GM23338 (cell line): ENCODE measurements around the gene CASTOR1. TPM values are rescaled to one million over a fixed set of nuclear protein-coding genes. Genes with fewer than 3 reads are reported as not detected.
A peak's percentile ranks its signal among the peaks of the same experiment; 100 is the strongest.

Experiments used
- ATAC-seq: fragments of 200-7000 bp; cut with Tn5 transposase; 3 replicates; pipeline ENCODE4 v1.9.1; 2020
- DNase-seq: peaks from one replicate; pipeline ENCODE4 v3.0.0-alpha.2; 2015; ENCODE audit warnings: low spot score
- H2AFZ ChIP-seq: fragments of 200-600 bp; sonication (generic); 2 replicates; pipeline ENCODE4 v1.8.0; 2016; ENCODE audit warnings: antibody characterized with exemption, mild to moderate bottlenecking, moderate library complexity
- H3F3A ChIP-seq: fragments of 200-600 bp; sonication (generic); replicated peaks from 2 replicates; pipeline ENCODE4 v1.8.0; 2017; ENCODE audit warnings: antibody characterized with exemption, mixed run types, low read depth
- H3K27ac ChIP-seq: fragments of 200-600 bp; sonication (generic); 2 replicates; pipeline ENCODE4 v1.6.1; 2016; ENCODE audit warnings: low read depth
- H3K27me3 ChIP-seq: fragments of 200-600 bp; sonication (generic); 2 replicates; pipeline ENCODE4 v1.8.0; 2016; ENCODE audit warnings: mild to moderate bottlenecking, mixed run types, moderate library complexity; ENCODE audit not compliant: insufficient read depth
- H3K36me3 ChIP-seq: fragments of 200-600 bp; sonication (generic); 2 replicates; pipeline ENCODE4 v1.8.0; 2016; ENCODE audit warnings: mild to moderate bottlenecking; ENCODE audit not compliant: insufficient read depth
- H3K4me1 ChIP-seq: fragments of 200-600 bp; sonication (generic); 2 replicates; pipeline ENCODE4 v1.8.0; 2016; ENCODE audit warnings: mild to moderate bottlenecking, moderate library complexity; ENCODE audit not compliant: insufficient read depth
- H3K4me2 ChIP-seq: fragments of 200-600 bp; sonication (generic); 2 replicates; pipeline ENCODE4 v1.7.1; 2017; ENCODE audit warnings: mixed run types
- H3K4me3 ChIP-seq: fragments of 200-600 bp; sonication (generic); 2 replicates; pipeline ENCODE4 v1.6.1; 2016; ENCODE audit warnings: mixed run types
- H3K79me2 ChIP-seq: fragments of 200-600 bp; sonication (generic); replicated peaks from 2 replicates; pipeline ENCODE4 v1.8.0; 2017; ENCODE audit warnings: mild to moderate bottlenecking; ENCODE audit not compliant: insufficient read depth
- H3K9me2 ChIP-seq: fragments of 200-600 bp; sonication (generic); 2 replicates; pipeline ENCODE4 v1.8.0; 2017; ENCODE audit not compliant: insufficient read depth
- H4K20me1 ChIP-seq: fragments of 200-600 bp; sonication (generic); replicated peaks from 2 replicates; pipeline ENCODE4 v1.8.0; 2017; ENCODE audit warnings: mild to moderate bottlenecking; ENCODE audit not compliant: insufficient read depth
- H3K27ac Mint-ChIP-seq: 2 replicates; pipeline ENCODE4 v1.8.0; 2020; ENCODE audit warnings: inconsistent platforms, mild to moderate bottlenecking, moderate library complexity, mixed read lengths
- H3K27me3 Mint-ChIP-seq: 3 replicates; pipeline ENCODE4 v1.8.0; 2022; ENCODE audit warnings: low read depth, mild to moderate bottlenecking, moderate library complexity, mixed read lengths, inconsistent platforms; ENCODE audit not compliant: insufficient read depth, poor library complexity
- H3K36me3 Mint-ChIP-seq: 3 replicates; pipeline ENCODE4 v1.8.0; 2021; ENCODE audit warnings: low read depth, mild to moderate bottlenecking, inconsistent platforms, moderate library complexity, mixed read lengths
- H3K4me1 Mint-ChIP-seq: 3 replicates; pipeline ENCODE4 v1.8.0; 2020; ENCODE audit warnings: mild to moderate bottlenecking, inconsistent platforms, mixed read lengths
- H3K4me3 Mint-ChIP-seq: 3 replicates; pipeline ENCODE4 v1.8.0; 2021; ENCODE audit warnings: moderate library complexity, mild to moderate bottlenecking, inconsistent platforms, mixed read lengths
- H3K9me3 Mint-ChIP-seq: 3 replicates; pipeline ENCODE4 v1.8.0; 2020; ENCODE audit warnings: moderate library complexity, mild to moderate bottlenecking, inconsistent platforms, mixed read lengths
- CREB1 ChIP-seq: fragments of 250-450 bp; sonication (Bioruptor Pico); IDR thresholded peaks from 2 replicates; pipeline ENCODE4 v1.5.0; 2020; ENCODE audit warnings: low read depth, mild to moderate bottlenecking, moderate library complexity
- CTCF ChIP-seq, 2 experiments: fragments of 200-600 bp in 1 of 2; sonication (generic) in 1 of 2; conservative IDR thresholded peaks; 2 replicates each; pipeline versions ENCODE4 v1.5.1 to v1.6.1; 2016 to 2017; ENCODE audit warnings: antibody characterized with exemption in 2 of 2, low read depth in 2 of 2, mild to moderate bottlenecking in 2 of 2, moderate library complexity in 1 of 2
- ETS1 ChIP-seq: IDR thresholded peaks from 2 replicates; pipeline ENCODE4 v1.6.1; 2016; ENCODE audit warnings: antibody characterized with exemption
- EZH2 ChIP-seq: fragments of 200-600 bp; sonication (generic); IDR thresholded peaks from one replicate; pipeline ENCODE4 v1.8.0; 2017; ENCODE audit warnings: antibody characterized with exemption, mild to moderate bottlenecking, low read depth; ENCODE audit not compliant: unreplicated experiment
- EZH2phosphoT487 ChIP-seq: fragments of 200-600 bp; sonication (generic); IDR thresholded peaks from one replicate; pipeline ENCODE4 v1.8.1; 2018; ENCODE audit warnings: antibody characterized with exemption; ENCODE audit not compliant: unreplicated experiment
- JUNB ChIP-seq: IDR thresholded peaks from one replicate; pipeline ENCODE4 v1.6.1; 2016; ENCODE audit warnings: antibody characterized with exemption; ENCODE audit not compliant: unreplicated experiment
- NANOG ChIP-seq: IDR thresholded peaks from 2 replicates; pipeline ENCODE4 v1.6.1; 2016; ENCODE audit warnings: antibody characterized with exemption, borderline replicate concordance
- POLR2AphosphoS5 ChIP-seq: IDR thresholded peaks from 2 replicates; pipeline ENCODE4 v1.6.1; 2016; ENCODE audit warnings: antibody characterized with exemption, low read depth
- STAT1 ChIP-seq: IDR thresholded peaks from one replicate; pipeline ENCODE4 v1.6.1; 2016; ENCODE audit warnings: antibody characterized with exemption; ENCODE audit not compliant: unreplicated experiment
- ZNF114 ChIP-seq: fragments of 250-450 bp; sonication (Bioruptor Pico); IDR thresholded peaks from 2 replicates; pipeline ENCODE4 v1.5.0; 2020; ENCODE audit warnings: mild to moderate bottlenecking, moderate library complexity
- ZNF331 ChIP-seq: fragments of 250-450 bp; sonication (Bioruptor Pico); IDR thresholded peaks from 2 replicates; pipeline ENCODE4 v1.5.0; 2020; ENCODE audit warnings: low read depth, mild to moderate bottlenecking, moderate library complexity
- ZNF462 ChIP-seq: fragments of 250-450 bp; sonication (Bioruptor Pico); IDR thresholded peaks from 2 replicates; pipeline ENCODE4 v1.5.0; 2020; ENCODE audit warnings: mild to moderate bottlenecking, moderate library complexity
- polyA plus RNA-seq: library from polyadenylated mRNA; unstranded; fragments of >200 nt; fragmentation: Nextera tagmentation; extraction: Ambion mirVana; gene quantifications from 2 replicates; pipeline ENCODE4 v1.2.1, GENCODE V29; 2016
- total RNA-seq: library from RNA; depleted of rRNA; stranded (reverse); fragments of >200 nt; shearing (Covaris generic); gene quantifications from 2 replicates; pipeline ENCODE4 v1.2.3, GENCODE V29; 2014
- TF ChIP-seq, protein P1 (sequence below): IDR thresholded peaks from one replicate; pipeline ENCODE4 v1.6.1; 2018; ENCODE audit warnings: antibody characterized with exemption; ENCODE audit not compliant: unreplicated experiment

Gene CASTOR1
- total and polyA plus RNA-seq, 2 experiments from 2014 or later: 11.3 to 23.2 TPM

- DNase-seq (peak; percentile 85), ATAC-seq (peak; percentile 26)
- peaks cover 14% of the 10 kb centered on the region; the same call in 2 of the 3 replicates for H3K4me1 Mint-ChIP-seq
- Histone ChIP-seq H3K27ac (no peak overlapping the region), H3K9me2 (no peaks in the 10 kb centered on the region), H2AFZ (no peak overlapping the region), H3K36me3 (no peaks in the 10 kb centered on the region), H3F3A (peaks cover 11% of the 10 kb centered on the region), H3K4me1 (peaks cover 14% of the 10 kb centered on the region; the same call in 1 of the 2 replicates), H3K79me2 (no peaks in the 10 kb centered on the region), H3K4me3 (no peak overlapping the region), H3K27me3 (peaks cover 7% of the 10 kb centered on the region; the same call in 1 of the 2 replicates), H3K4me2 (no peak overlapping the region), H4K20me1 (no peaks in the 10 kb centered on the region; the same call in 1 of the 2 replicates)
- no peak overlapping the region for H3K27ac Mint-ChIP-seq
- H3K27me3 Mint-ChIP-seq: peaks cover 24% of the 10 kb centered on the region
- H3K9me3 Mint-ChIP-seq: no peaks in the 10 kb centered on the region
- no peaks in the 10 kb centered on the region for H3K36me3 Mint-ChIP-seq
- H3K4me3 Mint-ChIP-seq: no peak overlapping the region
- TF ChIP-seq POLR2AphosphoS5 (no peak), ETS1 (no peak), JUNB (no peak), ZNF462 (CRISPR knock-in tag) (no peak), ZNF114 (0 out of 2 replicates have a peak, but pooled peaks have one; percentile 36), ZNF331 (no peak), NANOG (no peak), CREB1 (CRISPR knock-in tag) (no peak), STAT1 (no peak), EZH2phosphoT487 (no peak), EZH2 (no peak), CTCF (conservative IDR thresholded peaks at IDR 0.05; ENCODE audit: low read depth in 2 of 2) (peak; percentile 78 to 93)
- TF ChIP-seq, protein P1, sequence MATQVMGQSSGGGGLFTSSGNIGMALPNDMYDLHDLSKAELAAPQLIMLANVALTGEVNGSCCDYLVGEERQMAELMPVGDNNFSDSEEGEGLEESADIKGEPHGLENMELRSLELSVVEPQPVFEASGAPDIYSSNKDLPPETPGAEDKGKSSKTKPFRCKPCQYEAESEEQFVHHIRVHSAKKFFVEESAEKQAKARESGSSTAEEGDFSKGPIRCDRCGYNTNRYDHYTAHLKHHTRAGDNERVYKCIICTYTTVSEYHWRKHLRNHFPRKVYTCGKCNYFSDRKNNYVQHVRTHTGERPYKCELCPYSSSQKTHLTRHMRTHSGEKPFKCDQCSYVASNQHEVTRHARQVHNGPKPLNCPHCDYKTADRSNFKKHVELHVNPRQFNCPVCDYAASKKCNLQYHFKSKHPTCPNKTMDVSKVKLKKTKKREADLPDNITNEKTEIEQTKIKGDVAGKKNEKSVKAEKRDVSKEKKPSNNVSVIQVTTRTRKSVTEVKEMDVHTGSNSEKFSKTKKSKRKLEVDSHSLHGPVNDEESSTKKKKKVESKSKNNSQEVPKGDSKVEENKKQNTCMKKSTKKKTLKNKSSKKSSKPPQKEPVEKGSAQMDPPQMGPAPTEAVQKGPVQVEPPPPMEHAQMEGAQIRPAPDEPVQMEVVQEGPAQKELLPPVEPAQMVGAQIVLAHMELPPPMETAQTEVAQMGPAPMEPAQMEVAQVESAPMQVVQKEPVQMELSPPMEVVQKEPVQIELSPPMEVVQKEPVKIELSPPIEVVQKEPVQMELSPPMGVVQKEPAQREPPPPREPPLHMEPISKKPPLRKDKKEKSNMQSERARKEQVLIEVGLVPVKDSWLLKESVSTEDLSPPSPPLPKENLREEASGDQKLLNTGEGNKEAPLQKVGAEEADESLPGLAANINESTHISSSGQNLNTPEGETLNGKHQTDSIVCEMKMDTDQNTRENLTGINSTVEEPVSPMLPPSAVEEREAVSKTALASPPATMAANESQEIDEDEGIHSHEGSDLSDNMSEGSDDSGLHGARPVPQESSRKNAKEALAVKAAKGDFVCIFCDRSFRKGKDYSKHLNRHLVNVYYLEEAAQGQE: peak; percentile 32
Observed at GRCh38 chr22:30286813-30287647, 2.3 kb downstream of the CASTOR1 start.
